Measurements from ENCODE around the gene TGFA.

TGFA gene

DNA sequence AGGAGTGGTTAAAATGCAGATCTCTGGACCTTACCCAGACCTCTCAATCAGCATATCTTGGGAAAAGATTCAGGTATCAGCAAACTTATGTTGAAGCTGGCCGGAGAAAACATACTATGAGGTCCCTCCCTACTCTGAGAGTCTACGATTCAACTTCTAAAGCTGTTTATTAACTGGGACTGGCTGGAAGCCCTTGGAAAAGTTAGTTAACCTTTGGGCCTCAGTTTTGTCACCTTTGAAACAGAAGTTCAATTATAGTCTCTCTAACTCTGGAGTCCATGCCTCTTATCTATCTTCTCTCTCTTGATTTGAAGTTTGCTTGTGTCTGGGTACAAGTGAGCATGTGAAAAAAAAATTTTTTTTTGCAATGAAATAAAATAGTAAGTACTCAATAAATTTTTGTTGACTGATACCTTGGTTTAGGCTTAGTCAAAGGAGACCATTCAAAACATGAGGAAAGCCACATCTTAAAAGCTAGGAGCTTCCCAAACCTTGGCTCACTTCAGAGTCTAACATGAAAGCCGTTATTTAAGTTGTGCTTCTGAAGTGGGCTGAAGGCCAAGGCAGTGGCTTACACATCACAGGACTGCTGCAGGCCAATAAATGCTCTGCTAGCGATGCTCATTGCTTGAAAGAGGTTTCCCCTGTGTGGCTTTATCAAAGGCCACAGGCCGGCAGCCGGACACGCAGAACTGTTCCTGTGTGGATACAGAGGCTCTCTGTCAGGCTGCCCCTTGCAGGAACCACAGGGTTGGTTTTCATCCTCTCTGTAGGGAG is 141.1 kb downstream of the TGFA start:
- no peak for DNase-seq

DNA sequence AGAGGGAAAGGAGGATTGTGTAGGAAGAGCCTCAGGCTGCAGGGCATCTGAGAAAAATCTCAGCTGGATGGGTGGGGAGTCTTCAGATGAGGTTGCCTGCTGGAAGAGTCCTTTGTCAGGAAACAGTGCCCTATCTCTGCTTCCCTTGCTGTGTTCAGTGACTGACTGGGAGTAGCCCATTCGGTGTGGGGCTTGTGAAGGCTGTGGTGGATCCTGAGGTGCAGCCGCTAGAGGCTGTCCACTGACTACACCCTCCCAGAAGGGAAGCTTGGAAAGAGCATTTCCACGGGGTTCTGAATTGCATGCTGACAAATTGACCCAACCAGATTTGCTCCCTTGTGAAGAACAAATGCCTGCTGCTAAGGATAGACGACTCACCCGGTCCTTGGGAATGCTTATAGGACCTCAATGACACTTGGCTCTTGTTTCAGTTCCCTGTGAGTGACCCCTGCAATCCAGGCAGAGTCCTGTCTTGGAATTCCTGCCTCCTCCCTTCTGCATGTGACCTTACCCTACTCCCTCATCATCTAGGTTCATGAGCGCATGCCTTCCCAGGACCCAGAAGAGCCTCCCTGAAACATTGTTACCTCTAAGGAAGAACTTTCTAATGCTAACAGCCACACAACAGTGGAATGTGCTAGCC is 142.0 kb downstream of the TGFA start:
- no peak for DNase-seq

DNA sequence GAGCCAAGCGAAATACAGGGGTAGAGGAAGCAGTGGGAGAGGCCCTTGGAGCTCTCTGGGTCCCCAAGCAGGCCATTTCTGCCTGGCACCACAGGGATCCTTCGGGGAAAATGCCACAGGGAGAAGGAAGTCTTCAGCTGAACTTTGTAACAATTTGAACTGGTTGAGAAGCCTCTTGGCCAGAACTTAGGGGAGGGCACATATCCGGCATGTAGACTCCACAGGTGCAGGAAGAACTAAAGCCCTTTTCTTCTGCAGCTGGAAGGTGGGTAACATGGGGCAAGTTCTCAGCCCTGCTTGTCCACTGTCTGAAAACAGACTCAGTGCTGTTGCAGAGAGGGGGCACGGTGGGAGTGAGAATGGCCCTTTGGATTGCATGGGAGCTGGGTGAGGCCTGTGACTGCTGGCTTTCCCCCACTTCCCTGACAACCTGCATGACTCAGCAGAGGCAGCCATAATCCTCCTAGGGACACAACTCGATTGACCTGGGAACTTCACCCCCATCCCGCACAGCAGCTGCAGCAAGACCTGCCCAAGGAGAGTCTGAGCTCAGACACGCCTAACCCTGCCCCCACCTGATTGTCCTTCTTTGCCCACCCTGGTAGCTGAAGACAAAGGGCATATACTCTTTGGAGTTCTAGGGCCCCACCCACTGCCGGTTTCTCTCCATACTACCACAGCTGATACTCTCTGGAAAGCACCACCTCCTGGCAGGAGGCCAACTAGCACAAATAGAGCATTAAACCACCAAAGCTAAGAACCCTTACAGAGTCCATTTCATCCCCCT is 150.2 kb downstream of the TGFA start:
- no peak for DNase-seq

DNA sequence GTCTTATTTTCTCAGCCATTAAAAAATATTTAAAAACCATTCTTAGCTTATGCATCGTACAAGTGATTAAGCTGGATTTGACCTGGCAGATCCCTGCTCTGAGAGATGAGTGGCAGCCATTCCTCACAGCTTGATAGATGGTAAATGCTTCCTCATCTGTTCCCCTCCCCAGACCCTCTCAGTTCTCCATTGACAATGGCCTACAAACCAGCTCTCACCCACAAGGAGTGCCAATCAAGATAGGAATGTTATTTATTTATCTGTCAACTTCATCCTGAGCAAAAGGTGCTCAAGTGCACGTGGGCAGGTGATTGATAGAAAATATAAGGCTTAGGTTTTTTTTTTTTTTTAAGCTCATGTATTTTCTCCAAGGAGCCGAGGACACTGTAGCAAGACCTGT is 153.1 kb downstream of the TGFA start:
- DNase-seq, result no peak

DNA sequence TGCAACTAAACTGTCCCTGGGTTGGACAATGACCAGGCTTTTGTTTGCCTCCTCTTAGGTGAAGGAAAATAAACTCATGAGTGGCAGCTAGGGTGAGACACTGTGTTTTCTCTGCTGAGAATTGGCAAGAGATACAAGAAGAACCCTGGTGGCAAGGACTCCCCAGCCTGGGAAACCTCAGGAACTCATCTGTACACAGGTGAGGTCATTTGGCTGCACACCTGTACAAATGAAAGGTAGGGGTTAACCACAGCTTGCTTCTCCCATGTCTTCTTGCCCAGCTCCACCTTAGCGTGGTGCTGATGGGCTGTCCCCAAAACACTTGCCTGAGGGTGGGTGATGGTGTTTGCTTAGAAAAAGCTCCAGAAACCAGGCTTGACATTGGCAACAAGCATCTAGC is 154.6 kb downstream of the TGFA start:
- no peak for DNase-seq

All from C1 segment of cervical spinal cord (tissue), 14 donors.